UCSD-AML1 (cell line): ENCODE measurements around the gene MICAL2.
A peak's percentile ranks its signal among the peaks of the same experiment; 100 is the strongest.

Source experiments
- DNase-seq: peaks from one replicate; lab custom pipeline; 2025; ENCODE audit not compliant: unreplicated experiment; lab: John Stamatoyannopoulos, UW

MICAL2 gene

DNA sequence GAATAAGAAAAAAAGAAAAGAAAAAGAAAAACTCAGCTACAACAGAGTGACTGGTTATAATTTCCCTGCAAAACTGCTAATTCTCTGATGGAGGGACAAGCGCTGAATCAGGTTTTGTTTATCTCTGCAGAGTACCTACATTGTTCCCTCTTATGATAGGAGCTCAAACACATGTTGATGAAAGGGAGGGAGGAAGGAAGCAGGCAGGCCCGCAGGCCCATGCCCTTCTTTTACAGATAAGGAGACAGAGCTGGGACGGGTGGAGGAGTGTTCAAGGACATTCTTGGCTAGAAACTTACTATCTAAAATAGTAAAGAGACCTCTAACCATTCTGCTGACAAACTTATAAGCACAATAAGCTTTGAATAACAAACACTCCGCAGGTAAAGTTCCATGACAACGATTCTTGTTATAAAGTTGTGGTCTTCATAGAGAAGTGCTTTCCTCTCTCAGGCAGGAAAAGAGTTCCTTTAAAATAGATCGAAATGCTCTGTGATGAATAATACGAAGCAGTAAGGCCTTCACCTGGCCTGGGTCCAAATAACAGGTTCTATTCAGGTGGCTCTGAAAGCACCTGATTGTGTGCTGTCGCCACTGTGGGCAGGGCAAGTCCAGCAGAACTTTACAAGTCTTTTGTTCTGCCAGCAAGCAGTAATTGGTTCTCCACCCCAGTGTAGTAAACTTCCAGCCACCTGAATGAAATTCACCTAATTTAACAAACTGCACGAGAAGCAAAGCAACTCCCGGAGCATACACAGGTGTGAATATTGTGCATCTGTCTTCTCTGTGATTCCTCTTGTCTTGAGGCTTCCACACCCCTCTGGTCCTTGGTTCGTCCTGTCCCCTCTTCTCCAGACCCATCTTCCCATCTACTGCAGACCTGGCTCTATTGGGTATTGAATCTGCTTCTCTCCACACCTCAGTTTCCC, 15.3 kb upstream of the MICAL2 start:
- DNase-seq = peak; percentile 49

DNA sequence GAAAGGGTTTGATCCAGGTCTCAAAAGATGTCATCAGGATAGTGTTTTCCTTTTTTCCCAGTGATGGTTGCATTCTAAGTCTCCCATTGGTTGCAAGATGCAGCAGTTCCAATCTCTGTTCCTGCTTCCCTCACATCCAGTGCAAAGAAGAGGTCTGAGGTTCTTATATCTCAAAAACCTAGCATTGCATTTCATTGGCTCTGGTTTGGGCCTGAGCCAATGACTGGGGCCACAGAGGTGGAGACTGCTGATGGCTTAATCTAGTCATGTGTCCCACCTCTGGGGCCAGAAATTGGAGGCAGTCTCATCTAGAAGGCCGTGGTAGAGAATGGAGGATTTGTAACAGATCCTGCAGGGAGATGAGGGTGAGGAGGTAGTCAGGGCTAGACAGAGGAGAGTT, 13.2 kb upstream of the MICAL2 start:
- no peak for DNase-seq

DNA sequence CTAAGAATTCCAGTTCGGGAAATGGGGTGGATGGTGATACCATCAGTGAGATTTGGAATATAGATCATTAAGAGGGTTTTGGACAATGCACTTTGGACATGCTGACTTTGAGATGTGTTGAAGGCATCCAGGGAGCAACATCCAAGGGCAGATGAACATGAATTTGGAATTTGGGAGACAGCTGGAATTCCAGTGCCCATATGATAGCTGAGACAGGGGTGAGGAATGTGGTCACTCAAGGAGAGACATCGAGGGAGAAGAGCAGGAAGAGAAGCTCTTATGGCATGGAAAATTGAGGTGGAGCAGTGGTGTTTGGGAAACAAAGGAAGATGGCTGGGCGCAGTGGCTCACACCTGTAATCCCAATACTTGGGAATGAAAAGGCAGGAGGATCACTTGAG, 11.8 kb upstream of the MICAL2 start:
- DNase-seq = no peak

DNA sequence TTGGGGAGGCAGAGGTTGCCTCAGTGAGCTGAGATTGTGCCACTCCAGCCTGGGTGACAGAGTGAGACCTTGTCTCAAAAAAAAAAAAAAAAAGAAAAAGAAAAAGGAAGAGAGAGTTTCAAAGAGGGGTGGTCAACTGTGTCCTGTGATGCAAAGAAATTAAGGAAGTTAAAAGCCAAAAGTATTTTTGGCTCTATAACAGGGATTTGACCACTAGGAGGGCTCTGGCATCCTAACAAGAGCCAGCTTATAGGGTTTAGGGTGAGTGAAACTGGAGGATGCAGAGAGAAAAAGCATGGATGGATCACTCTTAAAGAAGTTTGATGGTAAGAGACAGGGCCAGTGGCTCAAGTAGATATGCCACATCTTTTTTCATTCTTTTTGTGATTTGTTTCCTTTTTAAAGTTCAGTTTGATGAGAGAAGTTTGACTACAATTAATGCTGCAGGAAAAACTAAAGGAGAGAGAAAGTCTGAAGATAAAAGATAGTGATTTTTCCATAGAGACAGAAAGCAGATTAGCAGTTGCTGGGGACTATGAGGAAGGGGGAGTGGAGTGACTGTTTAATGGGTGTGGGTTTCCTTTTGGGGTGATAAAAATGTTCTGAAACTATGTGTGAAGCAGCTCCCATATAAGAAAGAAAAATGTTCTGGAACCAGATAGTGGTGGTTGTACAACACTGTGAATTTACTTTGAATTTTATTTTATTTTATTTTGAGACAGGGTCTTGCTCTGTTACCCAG, 11.1 kb upstream of the MICAL2 start:
- no peak for DNase-seq

DNA sequence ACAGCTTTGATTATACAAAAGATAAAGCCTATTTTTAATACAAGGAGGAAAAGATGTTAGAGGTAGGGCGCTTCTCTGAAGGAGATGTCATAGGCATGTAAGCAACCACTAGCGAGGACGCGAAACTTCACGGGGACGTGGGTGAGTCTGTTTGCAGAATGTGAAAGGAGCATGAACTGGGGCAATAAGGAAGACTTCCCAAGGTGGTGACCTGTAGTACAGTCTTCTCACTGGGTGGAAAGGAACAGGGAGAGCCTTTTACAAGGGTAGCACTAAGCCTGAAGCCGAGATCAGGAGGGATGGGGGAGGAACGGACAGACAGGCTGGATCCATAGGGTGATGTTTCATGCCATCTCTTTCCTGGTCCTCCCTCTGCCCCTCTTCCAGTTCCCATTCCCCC, 10.0 kb upstream of the MICAL2 start:
- DNase-seq = no peak

DNA sequence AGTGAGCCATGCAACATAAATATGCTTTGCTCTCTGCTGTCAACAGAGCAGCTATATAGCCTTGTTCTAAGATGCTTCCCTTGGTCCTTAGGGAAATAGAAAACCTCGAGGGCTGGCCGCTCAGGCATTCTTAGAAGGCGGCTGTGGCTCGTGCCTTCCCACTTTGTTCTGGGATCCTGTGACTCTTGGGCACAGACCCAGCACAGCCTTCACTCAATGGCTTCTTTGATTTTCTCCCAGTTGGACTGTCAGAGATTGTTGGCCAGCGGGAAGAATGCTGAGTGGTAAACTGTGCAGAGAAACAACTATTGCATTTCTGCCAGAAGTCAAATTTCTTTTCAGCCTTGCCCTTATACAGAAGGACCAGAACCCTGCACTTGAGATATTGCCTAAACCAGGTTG, 9.5 kb upstream of the MICAL2 start:
- no peak for DNase-seq

DNA sequence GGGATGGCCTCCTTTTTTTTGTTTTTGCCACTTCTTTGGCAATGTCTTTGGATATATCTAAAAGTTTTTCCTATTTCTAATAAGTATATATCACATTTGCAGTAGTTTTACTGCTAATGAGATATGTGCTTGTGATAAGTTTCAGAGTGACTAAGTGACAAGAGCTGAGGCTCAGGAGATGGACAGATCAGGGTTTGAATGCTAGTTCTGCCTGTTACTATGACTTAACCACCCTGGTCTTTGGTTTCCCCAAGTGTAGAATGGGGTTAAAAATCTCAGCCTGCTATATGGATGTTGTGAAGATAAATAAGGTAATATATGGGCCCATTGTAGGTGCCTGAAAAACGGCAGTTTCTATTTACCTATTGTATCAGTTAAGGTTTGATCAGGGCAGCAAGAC, 9.1 kb upstream of the MICAL2 start:
- DNase-seq = no peak

DNA sequence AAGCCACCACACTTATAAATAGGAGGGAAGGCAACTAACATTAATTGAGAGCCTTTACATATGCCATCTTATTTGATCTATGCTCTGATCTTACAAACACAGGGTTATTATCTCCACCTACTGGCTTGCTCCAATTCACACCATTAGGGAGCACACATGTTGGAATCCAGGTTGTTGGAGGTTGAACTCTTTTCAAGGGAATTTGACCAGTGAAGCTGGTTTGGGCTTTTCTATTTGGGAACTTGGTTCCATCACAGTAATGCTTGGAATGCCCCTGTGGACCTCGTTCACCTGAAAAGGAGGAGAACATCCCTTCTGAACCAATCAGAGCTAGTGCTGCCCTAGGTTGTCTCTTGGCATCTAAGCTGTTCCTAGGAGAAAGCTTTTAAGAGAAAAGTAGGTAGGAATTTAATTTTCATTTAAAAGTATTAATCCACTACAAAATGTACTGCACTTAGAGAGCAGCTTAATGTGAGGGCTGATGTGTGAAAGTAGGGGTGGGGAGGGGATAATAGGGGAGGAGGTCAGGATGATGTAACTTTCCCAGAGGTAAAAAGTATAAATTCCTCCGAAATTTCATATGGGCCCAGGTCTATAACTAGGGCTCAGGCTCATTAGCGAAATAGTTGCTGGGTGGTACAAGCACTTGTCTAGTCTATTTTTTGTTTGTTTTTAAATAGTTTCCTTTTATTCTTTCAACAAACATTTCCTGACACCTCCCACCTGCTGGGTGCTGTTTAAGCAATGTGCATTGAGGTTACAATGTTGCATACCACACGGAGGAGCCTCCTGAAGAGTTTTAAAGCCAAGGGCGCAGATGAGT, 7.6 kb upstream of the MICAL2 start:
- no peak for DNase-seq

DNA sequence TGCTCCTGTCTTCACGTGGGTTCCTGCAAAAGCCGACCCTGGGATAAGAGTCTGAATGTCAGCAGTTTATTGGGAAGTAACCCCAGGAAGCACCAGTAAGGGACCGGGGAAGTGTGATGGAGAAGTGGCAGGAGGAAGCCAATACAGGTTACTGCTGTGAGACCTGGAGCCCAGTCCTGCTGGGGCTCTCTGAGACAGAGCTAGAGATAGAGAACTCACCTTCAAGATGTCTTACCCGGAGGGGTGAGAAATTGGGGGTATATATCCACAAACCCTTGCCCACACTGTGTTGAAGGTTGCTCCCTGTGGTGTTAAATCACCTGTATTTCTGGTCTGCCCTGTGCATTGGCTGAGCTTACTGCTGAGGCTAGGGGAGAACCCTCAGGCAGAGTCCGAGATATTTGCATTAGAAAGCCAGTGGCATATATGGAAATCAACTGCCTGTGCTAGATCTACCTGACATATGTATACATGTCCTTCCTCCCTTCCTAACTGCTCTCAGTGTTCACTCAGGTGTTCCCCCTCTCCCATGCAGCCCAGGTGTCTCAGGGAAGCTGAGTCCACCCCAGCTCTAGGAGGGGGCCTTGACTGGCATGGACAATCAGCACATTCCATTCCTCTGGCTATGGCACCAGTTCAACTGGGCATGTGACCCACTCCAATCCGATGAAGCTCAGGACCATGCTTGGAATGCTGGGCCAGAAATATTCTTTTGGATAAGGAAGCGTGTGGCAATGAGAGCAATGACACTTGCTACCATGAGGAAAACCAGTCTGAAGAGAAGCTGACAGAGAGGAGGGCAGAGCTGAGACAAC, 6.8 kb upstream of the MICAL2 start:
- DNase-seq = no peak

DNA sequence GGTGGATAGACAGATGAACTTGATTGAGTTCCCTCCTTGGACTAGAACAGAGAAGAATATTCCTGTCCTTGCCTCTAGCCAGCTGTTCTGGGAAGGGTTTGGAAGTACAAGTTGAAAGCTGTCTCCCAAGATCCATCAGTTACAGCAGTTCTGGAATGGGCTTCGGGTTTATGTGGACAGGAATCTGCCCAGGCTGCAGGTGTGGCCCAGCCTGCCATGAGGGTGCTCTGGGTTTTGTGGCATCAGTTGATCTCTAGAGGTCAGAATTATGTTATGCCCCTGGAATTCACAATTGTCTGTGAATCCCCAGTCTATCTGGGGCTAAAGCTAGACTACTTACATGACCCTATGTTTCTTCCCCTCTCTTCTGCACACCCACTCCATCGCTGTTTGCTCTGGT, 4.9 kb upstream of the MICAL2 start:
- no peak for DNase-seq

DNA sequence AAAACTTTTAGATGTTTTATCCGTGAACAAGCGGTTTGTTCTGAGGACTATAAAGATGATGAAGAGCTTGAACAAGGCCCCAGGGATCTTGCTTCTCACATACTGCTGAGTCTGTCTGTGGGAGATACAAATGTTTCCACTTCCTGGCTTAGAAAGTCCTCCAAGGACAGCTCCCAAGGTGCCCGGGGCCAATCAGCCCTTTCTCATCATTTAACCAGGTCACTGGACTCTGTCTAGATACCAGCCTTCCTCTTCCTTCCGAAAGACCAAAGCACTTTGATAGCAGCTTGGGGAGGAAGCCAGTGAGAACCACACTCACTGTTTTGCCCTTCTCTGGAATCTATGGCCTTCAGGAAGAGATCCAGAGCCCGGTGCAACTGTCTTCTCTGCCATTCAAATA, 4.3 kb upstream of the MICAL2 start:
- DNase-seq = no peak

DNA sequence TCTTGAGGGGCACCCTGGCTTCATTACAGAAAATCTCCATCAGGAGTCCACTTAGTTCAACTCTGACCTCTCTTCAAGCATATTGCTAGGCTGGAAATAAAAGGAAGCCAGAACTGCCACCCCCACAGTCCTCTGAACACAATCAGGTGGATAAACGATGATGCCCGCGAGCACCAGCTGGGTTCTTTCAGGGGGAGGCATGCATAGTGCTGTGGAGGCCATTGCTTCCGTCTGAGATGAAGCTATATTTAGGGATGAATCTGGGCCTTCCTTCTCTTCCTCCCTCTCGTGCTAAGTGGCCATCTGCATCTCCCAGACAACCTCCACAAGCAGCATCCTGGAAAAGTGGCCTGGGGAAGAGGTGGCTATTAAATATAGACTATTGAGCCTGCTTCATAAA, 3.9 kb upstream of the MICAL2 start:
- DNase-seq = no peak

DNA sequence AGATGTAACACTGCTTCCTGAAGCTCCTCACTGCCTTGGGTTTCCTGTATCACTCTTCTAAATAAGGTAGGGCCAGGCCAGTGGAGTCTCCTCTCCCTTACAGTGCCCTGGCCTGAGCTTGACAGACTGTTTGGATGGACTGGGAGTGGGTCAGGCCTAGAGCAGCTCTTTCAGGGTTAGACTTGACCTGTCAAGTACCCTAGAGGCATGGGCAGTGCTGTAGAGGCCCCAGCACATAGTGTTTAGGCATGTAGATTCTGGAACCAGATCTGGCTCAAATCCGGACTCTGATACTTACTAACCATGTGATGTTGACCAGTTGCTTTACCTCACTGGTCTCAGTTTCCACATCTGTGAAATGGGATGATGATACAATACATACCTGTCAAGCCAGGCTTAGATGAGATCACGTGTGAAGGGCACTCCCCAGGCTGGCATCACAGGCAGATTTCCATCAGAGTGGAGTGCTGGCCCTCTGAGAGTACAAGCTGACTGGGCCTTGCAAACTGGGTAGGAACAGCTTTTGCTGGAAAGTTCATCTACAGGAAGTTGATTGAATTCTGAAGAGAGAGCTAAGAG, 1.4 kb upstream of the MICAL2 start:
- no peak for DNase-seq

DNA sequence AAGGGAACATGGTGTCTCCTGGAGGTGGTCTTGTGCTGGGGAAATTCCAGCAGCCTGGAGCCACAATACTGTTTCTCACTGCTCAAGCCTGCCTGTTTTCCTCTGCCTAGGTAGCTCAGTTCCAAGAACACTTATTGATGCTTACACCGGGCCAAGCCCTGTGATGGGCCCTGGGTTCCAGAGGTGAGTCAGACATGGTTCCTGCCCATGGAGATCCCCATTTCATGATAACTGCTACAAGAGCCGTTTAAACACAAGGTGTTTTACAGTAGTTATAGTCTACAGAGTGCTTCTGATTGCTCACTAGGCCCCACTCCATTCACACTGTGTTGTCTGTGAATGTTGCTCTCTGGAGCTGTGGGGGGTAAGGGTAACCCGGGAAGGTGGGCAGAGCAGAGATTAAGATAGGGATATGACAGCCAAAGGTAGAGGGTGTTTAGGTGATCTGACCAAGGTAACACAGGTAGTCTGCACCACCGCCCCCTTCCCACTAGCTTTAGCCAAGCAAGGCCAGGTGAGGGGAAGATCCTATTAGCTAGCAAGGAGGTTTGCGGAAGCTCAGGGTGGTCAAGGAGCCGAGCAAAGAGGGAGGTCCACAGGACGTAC, 696 bp upstream of the MICAL2 start:
- no peak for DNase-seq

DNA sequence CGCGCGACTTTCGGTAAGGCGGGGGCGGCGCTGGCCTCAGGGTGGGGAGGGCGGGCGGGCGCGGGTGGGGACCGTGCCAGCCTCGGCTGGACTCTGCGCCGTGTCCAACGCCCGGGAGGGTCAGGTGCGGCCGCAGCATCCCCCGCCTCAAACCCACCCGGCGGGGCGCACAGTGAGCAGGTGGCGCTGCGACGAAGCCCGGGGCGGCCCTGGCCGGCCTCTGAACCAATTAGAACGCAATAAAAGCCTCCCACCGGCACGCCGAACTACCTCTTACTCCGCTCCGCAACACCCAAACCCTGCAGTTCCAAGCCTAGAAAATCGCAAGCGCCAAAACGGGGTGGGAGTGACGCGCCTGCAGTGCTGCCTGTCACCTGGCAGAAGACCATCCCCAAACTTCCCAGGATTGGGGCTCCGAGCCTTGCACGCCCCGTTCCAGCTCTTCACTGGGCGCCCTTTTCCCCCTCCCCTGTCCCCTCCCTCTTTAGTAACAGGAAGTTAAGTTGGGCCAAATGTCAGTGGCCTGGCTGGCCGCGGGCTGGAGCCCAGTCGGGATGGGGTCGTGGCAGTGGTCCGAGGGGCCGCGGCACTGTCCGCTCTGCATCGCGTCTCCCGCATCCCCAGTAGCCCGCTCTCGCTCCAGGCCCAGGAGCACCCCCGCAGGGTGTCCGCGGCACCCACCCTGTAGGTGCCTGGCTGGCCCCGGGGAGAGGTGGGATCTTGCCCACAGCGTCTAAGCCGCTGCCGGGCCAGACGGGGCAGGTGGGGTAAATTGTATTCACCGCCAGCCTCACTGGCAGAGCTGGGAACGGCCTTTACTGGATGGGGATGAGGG, 541 bp downstream of the MICAL2 start:
- DNase-seq = no peak

DNA sequence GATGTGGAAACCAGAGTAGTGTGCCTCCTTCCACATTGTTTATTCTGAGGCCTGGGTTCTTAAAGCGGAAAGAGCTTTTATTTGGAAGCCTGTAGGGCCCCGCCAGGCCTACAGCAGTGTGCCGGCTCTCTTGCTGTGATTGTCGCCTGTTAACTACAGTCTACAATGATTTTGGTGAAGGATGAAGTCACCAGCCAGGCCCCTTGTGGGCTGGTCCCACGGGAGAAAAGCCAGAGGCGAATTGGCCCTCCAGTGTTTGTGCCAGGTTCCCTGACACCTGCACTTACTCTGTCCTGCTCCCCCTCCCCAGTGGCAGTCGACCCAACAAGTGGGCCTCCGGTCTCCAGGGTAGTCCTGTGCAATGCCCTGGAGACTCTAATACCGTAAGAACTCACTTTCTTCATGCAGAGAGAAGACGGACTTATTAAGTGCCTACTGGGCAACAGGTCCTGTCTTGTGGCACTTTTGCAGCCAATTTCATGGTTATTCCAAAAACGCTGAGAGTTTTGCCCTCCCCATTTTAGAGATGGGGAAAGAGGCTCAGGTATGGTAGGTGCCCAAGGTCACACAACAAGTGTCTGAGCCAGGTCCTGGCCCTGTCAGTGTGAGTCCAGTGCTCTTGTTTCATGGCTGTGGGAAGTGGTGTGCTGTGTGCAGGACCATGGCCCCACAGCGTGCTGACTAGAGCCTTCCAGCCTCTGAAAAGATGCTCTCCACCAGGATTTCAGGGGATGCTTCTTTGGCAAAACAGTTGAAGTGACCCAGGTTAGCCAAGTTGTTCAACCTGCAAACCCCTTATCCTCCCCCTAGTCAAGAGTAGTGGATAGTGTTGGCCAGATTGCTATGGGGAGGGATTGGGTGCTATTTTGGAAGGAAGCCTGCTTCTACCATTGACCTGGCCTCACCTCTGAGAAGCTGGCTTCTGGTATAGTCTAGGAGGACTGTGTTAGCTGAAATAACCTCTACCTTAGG, 1.4 kb downstream of the MICAL2 start:
- DNase-seq = no peak

DNA sequence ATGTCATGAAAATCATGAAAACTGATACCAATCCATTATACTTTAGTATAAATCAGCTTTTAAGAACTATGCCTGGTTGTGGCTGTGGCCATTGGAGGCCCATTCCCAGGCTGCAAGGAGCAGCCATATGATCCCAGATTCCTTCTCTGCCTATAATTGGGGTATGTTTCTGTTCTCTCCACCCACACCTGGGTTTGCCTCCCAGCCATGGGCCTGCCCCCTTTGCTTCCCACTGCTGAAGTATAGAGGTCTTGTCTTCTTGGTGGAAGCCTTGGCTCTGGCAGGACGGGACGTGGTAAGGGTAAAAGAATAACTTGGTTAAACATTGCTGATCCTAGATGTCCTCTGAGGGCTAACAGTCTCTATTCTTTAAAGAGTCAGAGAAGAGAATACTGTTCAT, 2.4 kb downstream of the MICAL2 start:
- DNase-seq = no peak

DNA sequence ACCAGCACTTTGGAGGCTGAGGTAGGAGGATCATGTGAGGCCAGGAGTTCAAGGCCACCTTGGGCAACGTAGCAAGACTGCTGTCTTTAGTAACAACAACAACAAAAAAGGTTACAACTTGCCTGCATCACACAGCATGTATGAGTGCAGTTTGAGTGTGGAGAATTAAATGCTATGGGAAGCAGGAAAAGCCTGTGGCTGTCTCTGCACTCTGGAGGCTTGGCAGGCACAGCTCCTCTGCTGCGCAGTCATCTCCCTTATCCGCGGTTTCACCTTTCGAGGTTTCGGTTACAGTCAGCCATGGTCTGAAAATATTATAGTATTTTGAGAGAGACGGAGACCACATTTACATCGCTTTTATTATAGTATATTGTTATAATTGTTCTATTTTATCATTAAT, 2.9 kb downstream of the MICAL2 start:
- DNase-seq = no peak
